HepG2 (cell line): ENCODE data around the gene PGA5. TPM values are rescaled to one million over a fixed set of nuclear protein-coding genes. Genes with fewer than 3 reads are reported as not detected.
A peak's percentile ranks its signal among the peaks of the same experiment; 100 is the strongest.

Experiments used
- ARID5B ChIP-seq: IDR thresholded peaks from 2 replicates; pipeline ENCODE4 v1.4.0; 2020; ENCODE audit warnings: mild to moderate bottlenecking, missing genetic modification reagents
- FOSL2 ChIP-seq: sonication (generic); formaldehyde crosslinking; IDR thresholded peaks from 2 replicates; pipeline ENCODE4 v1.4.0; 2020; ENCODE audit warnings: missing genetic modification reagents
- FOXA1 ChIP-seq, 2 experiments: fragments of 450-650 bp in 1 of 2; sonication (generic) in 1 of 2; formaldehyde crosslinking in 1 of 2; IDR thresholded peaks; 2 replicates each; pipeline versions ENCODE4 v1.4.0 to v1.6.1; 2016 to 2020; ENCODE audit warnings: missing genetic modification reagents in 1 of 2
- GABPA ChIP-seq, 2 experiments: IDR thresholded peaks; 2 replicates each; pipeline ENCODE4 v1.6.1; 2011 to 2016; ENCODE audit warnings: low read depth in 2 of 2, low read length in 1 of 2, missing biosample characterization in 1 of 2, missing genetic modification characterization in 1 of 2
- HDAC2 ChIP-seq: sonication (generic); formaldehyde crosslinking; IDR thresholded peaks from 2 replicates; pipeline ENCODE4 v1.4.0; 2020; ENCODE audit warnings: missing genetic modification reagents
- HOXA3 ChIP-seq: sonication (generic); formaldehyde crosslinking; IDR thresholded peaks from 2 replicates; pipeline ENCODE4 v1.5.0; 2020; ENCODE audit warnings: missing genetic modification reagents
- MYC ChIP-seq: sonication (generic); formaldehyde crosslinking; IDR thresholded peaks from 2 replicates; pipeline ENCODE4 v1.9.0; 2021; ENCODE audit warnings: missing genetic modification reagents, borderline replicate concordance
- PITX1 ChIP-seq: sonication (generic); formaldehyde crosslinking; IDR thresholded peaks from 2 replicates; pipeline ENCODE4 v1.5.1; 2020; ENCODE audit warnings: mild to moderate bottlenecking, missing genetic modification reagents
- POGZ ChIP-seq: sonication (generic); formaldehyde crosslinking; IDR thresholded peaks from 2 replicates; pipeline ENCODE4 v1.4.0; 2020; ENCODE audit warnings: mild to moderate bottlenecking, missing genetic modification reagents
- PRMT3 ChIP-seq: sonication (generic); formaldehyde crosslinking; IDR thresholded peaks from 2 replicates; pipeline ENCODE4 v1.8.1; 2022; ENCODE audit warnings: low read depth, mild to moderate bottlenecking, moderate library complexity, missing genetic modification reagents, borderline replicate concordance
- SIN3A ChIP-seq: IDR thresholded peaks from 2 replicates; pipeline ENCODE4 v1.6.1; 2011; ENCODE audit warnings: low read depth, mild to moderate bottlenecking, control low read depth, low read length, borderline replicate concordance
- TARDBP ChIP-seq: sonication (generic); formaldehyde crosslinking; IDR thresholded peaks from 2 replicates; pipeline ENCODE4 v1.8.0; 2022; ENCODE audit warnings: mild to moderate bottlenecking, missing genetic modification reagents
- ZBTB43 ChIP-seq: sonication (generic); formaldehyde crosslinking; conservative IDR thresholded peaks from 2 replicates; pipeline ENCODE4 v1.4.0; 2020; ENCODE audit warnings: missing genetic modification reagents
- ZMYM4 ChIP-seq: sonication (generic); formaldehyde crosslinking; IDR thresholded peaks from 2 replicates; pipeline ENCODE4 v1.8.1; 2023; ENCODE audit warnings: mild to moderate bottlenecking, missing genetic modification reagents
- ZNF264 ChIP-seq: sonication (generic); formaldehyde crosslinking; IDR thresholded peaks from 2 replicates; pipeline ENCODE4 v1.4.0; 2020; ENCODE audit warnings: missing genetic modification reagents
- ZNF614 ChIP-seq: IDR thresholded peaks from 2 replicates; pipeline ENCODE4 v1.6.1; 2018; ENCODE audit warnings: missing biosample characterization, missing genetic modification reagents, inconsistent platforms, borderline replicate concordance
- ZNF644 ChIP-seq: IDR thresholded peaks from 2 replicates; pipeline ENCODE4 v1.6.1; 2016; ENCODE audit warnings: low read depth
- ZNF687 ChIP-seq: sonication (generic); formaldehyde crosslinking; IDR thresholded peaks from 2 replicates; pipeline ENCODE4 v1.5.1; 2020; ENCODE audit warnings: mild to moderate bottlenecking, missing genetic modification reagents, moderate library complexity
- ZNF737 ChIP-seq: sonication (generic); formaldehyde crosslinking; IDR thresholded peaks from 2 replicates; pipeline ENCODE4 v1.5.0; 2020; ENCODE audit warnings: missing genetic modification reagents, mild to moderate bottlenecking, borderline replicate concordance
- ZSCAN20 ChIP-seq: sonication (generic); formaldehyde crosslinking; IDR thresholded peaks from 2 replicates; pipeline ENCODE4 v1.4.0; 2020; ENCODE audit warnings: missing genetic modification reagents, mild to moderate bottlenecking, borderline replicate concordance
- polyA plus RNA-seq, 8 experiments: library from polyadenylated mRNA; depleted of rRNA in 3 of 8; stranded (reverse) in 7 of 8; unstranded in 1 of 8; fragments of >200 nt; fragmentation: Illumina TruSeq in 4 of 8; extraction: Trizol in 4 of 8; gene quantifications; 2 replicates each; pipeline versions ENCODE4 v1.2.1 to v1.2.3, GENCODE V29; 2011 to 2016; ENCODE audit warnings: low read depth in 4 of 8, missing spikeins in 1 of 8, mixed read lengths in 1 of 8; ENCODE audit not compliant: insufficient read depth in 1 of 8
- total RNA-seq, 5 experiments: library from RNA; depleted of rRNA; stranded (reverse); fragments of >200 nt; fragmentation: Illumina TruSeq; extraction: Trizol; gene quantifications; 2 replicates each; pipeline ENCODE4 v1.2.3, GENCODE V29; 2016; ENCODE audit warnings: low read depth in 1 of 5

The PGA5 gene
- total and polyA plus RNA-seq, 2 of the 13 experiments (the other 11 are each of a cell fraction or from before 2014, with no cell fraction given): not detected

- no peak for TF ChIP-seq GABPA (IDR thresholded peaks at IDR 0.05; ENCODE audit: low read depth, low read length)
- TF ChIP-seq GABPA (CRISPR knock-in tag; IDR thresholded peaks at IDR 0.05; ENCODE audit: low read depth): peak; percentile 28; the same call in 1 of the 2 replicates
- TF ChIP-seq SIN3A: peak; percentile 80; the same call in 1 of the 2 replicates
- peak; percentile 37; the same call in 1 of the 2 replicates for TF ChIP-seq ZNF264 (CRISPR knock-in tag)
- TF ChIP-seq ARID5B: peak; percentile 75
- 0 out of 2 replicates have a peak, but pooled peaks have one; percentile 20 for TF ChIP-seq POGZ (CRISPR knock-in tag)
- TF ChIP-seq MYC (CRISPR knock-in tag): peak; percentile 66; the same call in 1 of the 2 replicates
- peak; percentile 97 for TF ChIP-seq ZNF614 (CRISPR knock-in tag)
- no peak for TF ChIP-seq ZNF737 (CRISPR knock-in tag)
- TF ChIP-seq FOSL2 (CRISPR knock-in tag): peak; percentile 72
- TF ChIP-seq PITX1 (CRISPR knock-in tag): peak; percentile 21; the same call in 1 of the 2 replicates
- TF ChIP-seq ZBTB43: 0 out of 2 replicates have a peak, but pooled peaks have one; percentile 13
- TF ChIP-seq PRMT3 (CRISPR knock-in tag): 0 out of 2 replicates have a peak, but pooled peaks have one; percentile 46
- TF ChIP-seq HDAC2 (CRISPR knock-in tag): peak; percentile 80
- TF ChIP-seq ZSCAN20 (CRISPR knock-in tag): no peak
- peak; percentile 69; the same call in 1 of the 2 replicates for TF ChIP-seq HOXA3 (CRISPR knock-in tag)
- peak; percentile 77; the same call in 1 of the 2 replicates for TF ChIP-seq TARDBP (CRISPR knock-in tag)
- TF ChIP-seq FOXA1 (IDR thresholded peaks at IDR 0.05): no peak
- TF ChIP-seq FOXA1 (CRISPR knock-in tag; IDR thresholded peaks at IDR 0.05): peak; percentile 35; the same call in 1 of the 2 replicates
- peak; percentile 38; the same call in 1 of the 2 replicates for TF ChIP-seq ZMYM4 (CRISPR knock-in tag)
- peak; percentile 89 for TF ChIP-seq ZNF644
- TF ChIP-seq ZNF687: peak; percentile 17; the same call in 1 of the 2 replicates
Observed at GRCh38 chr11:61298663-61299244, 57.8 kb downstream of the PGA5 start (continued).
